ENCODE results near the gene IL1RN.

The IL1RN gene

GRCh38 chr2:113127646-113128570, 510 bp downstream of the IL1RN start:
- DNase-seq (ENCODE audit: low spot score), result no peak

GRCh38 chr2:113129519-113130078, 2.2 kb downstream of the IL1RN start:
- DNase-seq (ENCODE audit: low spot score), result no peak

GRCh38 chr2:113131352-113132185, 4.2 kb downstream of the IL1RN start:
- no peak for DNase-seq (ENCODE audit: low spot score)

DNA sequence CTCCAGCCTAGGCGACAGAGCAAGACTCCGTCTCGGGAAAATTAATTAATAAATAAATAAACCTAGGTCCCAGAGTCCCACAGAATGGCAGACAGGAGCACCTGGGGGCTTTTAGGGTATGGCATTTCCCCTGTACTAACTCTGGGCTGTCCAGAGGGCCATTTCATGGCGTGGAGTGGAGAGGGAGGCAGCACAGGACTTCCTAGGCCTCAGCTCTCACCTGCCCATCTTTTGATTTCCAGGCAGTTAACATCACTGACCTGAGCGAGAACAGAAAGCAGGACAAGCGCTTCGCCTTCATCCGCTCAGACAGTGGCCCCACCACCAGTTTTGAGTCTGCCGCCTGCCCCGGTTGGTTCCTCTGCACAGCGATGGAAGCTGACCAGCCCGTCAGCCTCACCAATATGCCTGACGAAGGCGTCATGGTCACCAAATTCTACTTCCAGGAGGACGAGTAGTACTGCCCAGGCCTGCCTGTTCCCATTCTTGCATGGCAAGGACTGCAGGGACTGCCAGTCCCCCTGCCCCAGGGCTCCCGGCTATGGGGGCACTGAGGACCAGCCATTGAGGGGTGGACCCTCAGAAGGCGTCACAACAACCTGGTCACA, 5.1 kb downstream of the IL1RN start:
- DNase-seq (ENCODE audit: low spot score), result no peak

GRCh38 chr2:113133704-113134598, 6.6 kb downstream of the IL1RN start:
- DNase-seq (ENCODE audit: low spot score), result no peak

DNA sequence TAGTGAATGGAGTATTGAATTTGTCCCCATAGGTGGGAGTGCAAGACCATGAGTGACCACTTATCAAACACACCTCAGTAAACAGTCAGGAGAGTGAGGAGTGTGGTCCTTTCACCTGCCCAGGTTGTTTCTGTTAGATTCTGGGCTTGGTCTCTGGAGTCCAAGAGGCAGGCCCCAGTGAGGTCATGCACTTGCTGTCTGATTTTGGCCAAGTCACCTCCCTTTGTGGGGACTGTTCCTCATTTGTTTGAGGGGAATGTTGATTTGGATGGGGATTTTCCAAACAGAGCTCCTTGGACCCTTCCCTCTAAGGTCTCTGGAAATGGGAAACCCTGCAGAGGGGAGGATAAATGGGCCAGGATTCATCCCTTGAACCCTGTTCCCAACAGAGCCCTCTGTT, 7.3 kb downstream of the IL1RN start:
- DNase-seq (ENCODE audit: low spot score), result no peak

GRCh38 chr2:113135317-113135716, 7.9 kb downstream of the IL1RN start:
- no peak for DNase-seq (ENCODE audit: low spot score)

DNA sequence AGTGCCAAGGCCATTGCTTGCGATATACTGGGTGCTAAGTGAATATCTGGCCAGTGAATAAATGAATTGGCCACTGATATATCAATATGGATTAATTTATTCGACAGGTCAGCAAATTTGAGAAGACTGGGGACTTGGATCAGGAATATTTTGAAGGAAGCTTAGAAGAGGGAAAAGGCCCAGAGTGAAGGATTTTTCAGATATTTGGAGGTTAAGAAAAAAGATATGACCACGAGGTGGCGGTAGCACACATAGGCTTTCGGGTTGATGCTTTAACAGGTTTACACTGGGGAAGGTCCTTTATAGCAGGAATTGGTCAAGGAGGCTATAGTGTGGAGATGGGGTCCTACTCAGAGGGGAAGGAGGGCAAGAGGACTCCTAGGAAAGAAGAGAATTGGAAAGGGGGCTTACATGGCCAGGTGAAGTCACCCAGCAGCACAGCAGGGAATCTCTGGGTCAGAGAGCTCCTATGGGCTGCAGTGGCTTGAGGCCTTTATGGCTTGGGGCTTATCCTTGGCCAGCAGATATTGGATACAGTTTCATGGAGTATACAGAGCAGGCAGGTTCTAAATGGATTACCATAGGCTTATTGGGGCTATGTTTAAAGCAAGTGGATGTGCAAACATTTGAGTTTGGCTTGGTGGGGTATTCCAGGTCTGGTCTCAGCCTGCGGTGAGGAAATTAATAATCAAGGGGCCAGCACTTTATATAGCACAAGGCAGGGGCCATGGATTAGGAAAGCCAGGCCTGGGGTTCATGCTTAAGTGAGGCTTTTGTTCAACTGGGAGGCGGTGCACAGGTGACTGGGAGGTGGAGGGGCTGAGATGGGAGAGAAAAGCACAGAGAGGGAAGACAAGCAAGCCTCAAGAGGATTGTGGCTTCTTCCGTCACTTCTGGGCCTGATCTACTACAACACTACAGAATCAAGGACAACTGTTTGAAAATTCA, 9.7 kb downstream of the IL1RN start:
- DNase-seq (ENCODE audit: low spot score), result peak; percentile 65

GRCh38 chr2:113137827-113138226, 10.4 kb downstream of the IL1RN start:
- no peak for DNase-seq (ENCODE audit: low spot score)

- DNase-seq (ENCODE audit: low spot score), result peak; percentile 90
These were observed 11.3 kb downstream of the IL1RN start for GRCh38 chr2:113138428-113139322.

DNA sequence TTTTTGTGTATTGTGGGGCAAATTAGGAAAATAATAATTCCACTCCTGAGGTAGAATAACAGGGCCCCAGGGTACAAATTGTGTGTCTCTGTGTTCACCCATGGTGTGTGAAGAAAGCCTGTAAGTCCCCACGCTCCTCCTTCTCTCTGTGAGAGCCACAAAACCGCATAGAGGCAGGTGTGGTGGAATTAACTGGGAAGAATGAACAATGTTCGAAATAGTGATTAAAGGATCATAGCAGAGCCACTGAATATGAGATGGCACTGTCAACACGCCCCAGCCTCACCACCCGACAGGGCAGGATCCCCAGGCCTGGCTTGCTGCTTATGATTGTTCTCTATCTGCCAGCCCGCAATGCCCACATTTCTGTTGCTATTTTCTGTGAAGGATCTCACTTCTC, 14.1 kb downstream of the IL1RN start:
- DNase-seq (ENCODE audit: low spot score), result no peak

DNA sequence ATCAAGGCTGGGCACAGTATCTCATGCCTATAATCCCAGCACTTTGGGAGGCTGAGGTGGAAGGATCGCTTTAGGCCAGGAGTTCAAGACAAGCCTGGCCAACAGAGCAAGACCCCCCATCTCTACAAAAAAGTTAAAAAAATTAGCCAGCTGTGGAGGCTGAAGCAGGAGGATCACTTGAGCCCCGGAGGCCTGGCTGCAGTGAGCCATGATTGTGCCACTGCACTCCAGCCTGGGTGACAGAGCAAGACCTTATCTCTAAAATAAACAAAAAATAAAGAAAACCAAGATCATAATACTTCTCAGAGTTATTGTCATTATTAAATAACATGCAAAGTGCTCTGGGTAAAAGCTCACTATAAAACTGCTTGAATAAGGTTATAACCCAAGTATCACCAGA, 14.9 kb downstream of the IL1RN start:
- no peak for DNase-seq (ENCODE audit: low spot score)

GRCh38 chr2:113144259-113144658, 16.9 kb downstream of the IL1RN start:
- DNase-seq (ENCODE audit: low spot score), result no peak

GRCh38 chr2:113148606-113149552, 21.5 kb downstream of the IL1RN start:
- DNase-seq (ENCODE audit: low spot score), result no peak

- no peak for DNase-seq (ENCODE audit: low spot score)
These were observed 22.3 kb downstream of the IL1RN start for GRCh38 chr2:113149553-113150257.

- no peak for DNase-seq (ENCODE audit: low spot score)
These were observed 22.8 kb downstream of the IL1RN start for GRCh38 chr2:113150258-113150601.

DNA sequence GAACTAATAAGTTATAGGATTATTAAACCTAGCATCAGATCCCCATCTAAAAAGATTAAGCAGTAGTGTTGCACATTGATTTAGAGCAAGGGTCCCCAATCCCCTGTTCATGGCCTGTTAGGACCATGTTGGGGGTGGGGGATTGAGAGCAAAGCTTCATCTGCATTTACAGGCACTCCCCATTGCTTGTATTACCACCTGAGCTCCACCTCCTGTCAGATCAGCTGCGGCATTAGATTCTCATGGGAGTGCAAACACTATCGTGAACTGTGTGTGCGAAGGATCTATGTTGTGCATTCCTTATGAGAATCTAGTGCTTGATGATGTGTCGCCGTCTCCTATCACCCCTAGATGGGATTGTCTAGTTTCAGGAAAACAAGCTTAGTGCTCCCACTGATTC, 27.9 kb downstream of the IL1RN start:
- no peak for DNase-seq (ENCODE audit: low spot score)
